Left kidney (tissue), 2 donors: ENCODE data around the gene SATB2. TPM values are rescaled to one million over a fixed set of nuclear protein-coding genes. Genes with fewer than 3 reads are reported as not detected.

Source experiments
- DNase-seq: peaks from one replicate; pipeline ENCODE4 v3.0.0-alpha.2; 2013
- polyA plus RNA-seq: library from polyadenylated mRNA; unstranded; fragments of 120-200 nt; gene quantifications from one replicate; pipeline ENCODE4 v1.2.1, GENCODE V29; 2013; ENCODE audit not compliant: insufficient read length

SATB2 gene
- polyA plus RNA-seq, 1 donor, result 18.7 TPM

DNA sequence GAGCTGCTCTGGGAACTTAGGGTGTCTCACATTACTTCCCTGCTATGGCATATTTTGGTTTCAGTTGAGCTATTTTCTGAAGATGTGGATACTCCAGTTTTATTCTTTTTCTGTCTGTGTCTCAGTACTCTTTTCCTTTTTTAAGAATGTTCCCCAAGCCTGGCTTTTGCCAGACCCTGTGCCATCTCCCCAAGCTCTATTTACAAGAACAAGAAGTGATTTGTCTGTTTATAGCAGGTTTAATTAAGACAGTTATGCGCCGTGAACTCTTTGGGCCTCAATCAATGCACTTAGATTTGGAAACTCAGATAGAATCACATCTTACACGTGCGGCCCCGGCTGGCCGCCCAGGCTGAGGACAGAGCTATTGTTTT, 8.9 kb upstream of the SATB2 start:
- no peak for DNase-seq

DNA sequence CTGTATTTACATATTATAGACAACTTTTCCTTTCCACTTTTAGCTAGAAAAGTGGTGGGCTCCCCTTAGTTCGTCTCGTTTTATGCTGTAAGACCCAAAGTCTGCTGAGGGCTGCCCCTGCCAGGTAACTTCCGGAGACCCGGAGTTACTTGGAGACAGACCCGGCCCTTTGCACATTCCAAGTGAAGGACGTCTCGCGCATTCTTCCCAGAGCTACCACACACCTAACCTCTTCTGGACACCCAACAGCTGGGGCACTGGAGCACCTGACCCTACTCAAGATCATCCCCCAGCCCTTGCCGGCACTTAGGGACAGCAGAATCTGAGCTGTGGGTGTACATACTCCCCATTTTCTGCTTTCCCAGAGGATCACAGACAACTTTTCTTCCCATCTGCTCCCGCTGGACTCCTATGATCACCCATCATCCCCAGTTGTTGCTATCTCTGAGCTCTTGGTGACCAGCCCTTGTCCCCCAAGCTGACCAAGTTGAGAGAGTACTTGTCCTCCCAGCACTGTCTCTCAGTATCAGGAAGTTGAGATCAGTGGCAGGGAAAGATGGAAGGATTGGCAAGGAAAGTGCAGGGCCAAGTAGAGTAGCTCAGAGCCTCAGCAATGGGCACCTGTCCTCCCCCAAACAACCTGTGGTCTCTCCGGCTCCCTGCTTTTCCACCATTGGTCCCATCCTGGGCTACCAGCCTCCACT, 8.4 kb upstream of the SATB2 start:
- no peak for DNase-seq

DNA sequence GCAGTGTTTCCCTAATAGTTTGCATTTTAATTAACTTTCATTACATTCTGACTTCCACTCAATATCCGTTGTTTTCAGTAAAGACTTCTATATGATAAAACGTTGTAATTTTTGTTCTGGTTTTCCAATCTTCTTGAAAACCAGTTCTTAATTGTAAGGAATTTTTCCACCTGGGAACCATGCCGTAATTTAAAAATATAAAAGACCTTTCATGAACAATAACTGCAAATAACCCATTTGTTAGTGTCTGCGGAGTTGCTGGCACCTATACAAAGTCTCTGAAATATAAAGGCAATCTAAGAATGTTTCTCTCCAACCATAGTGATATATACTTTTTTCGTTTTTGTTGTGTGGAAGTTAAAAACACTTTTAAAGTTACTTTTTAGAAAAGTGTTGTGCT, 7.7 kb upstream of the SATB2 start:
- DNase-seq, result no peak

DNA sequence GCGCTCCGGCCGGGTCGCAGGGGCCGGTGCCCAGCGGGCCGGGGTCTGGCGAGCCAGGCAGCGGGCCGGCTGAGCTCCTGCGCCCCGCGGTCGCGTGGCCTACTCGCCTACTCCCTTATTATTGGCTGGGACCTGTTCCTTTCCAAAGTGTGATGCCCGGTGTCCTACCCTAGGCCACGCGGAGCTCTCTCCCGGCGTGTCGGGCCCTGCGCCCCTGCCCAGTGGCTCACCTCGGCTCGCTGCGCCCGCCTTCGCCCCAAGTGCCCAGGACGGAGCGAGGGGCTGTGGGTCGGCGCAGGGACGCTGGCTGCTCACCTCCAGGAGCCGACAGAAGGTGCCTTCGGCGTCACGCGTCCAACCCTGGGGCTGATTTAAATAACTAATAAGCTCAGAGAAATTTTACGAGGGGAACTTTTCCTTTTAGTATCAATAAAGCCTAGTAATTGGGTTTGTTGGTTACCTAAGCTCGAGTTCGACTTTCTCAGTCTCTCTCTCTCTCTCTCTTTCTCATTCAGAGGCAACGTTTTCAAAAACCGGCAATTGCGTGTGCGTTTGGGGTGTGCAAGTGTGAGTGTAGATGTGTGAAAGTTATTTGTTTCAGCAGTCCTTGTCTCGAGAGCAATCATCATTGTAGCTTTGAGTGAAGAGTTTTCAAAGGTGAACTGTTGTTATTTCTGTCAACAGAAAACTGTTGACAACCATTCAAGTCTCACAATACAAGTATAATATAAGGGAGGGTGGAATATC, 7.0 kb upstream of the SATB2 start:
- DNase-seq, result no peak

DNA sequence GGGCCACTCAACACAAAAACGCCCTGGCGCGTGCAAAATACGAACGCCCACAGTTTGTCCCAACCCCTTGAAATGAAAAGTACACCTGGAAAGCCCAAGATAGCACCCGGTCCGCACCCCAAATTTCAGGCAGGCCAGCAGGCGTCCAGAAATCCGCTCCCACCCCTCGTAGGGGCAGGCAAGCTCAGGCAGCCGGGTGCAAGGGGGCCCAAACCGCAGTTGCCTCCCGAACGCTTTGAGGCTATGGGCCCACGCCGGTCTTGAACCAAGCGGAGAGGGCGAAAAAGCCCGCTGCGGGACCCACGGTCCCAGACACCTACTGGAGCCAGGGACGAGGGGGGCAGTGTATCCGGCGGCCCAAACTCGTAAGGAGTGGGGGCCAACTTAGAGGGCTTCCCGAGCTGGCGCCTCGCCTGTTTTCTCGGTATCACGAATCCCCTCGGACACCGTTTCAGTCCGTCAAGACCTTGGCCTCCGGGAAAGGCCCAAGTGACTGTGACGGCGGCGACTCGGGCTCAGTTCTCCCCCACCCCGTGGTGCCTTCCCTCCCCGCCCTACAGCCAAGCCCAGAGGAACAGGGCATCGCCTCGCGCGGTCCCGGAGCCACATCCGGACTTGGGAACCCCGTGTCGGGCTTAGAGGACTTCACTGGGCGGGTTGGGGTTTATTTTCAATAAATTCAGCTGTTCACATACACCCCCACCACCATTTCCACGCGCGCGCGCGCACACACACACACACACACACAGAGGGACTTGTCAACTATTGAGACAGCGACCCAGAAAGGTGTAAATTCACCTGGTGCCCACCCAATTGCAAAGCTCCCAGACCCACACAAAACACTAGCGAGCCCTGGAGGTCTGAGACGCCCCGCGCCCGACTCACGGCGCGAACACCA, 6.2 kb upstream of the SATB2 start:
- DNase-seq, result no peak

DNA sequence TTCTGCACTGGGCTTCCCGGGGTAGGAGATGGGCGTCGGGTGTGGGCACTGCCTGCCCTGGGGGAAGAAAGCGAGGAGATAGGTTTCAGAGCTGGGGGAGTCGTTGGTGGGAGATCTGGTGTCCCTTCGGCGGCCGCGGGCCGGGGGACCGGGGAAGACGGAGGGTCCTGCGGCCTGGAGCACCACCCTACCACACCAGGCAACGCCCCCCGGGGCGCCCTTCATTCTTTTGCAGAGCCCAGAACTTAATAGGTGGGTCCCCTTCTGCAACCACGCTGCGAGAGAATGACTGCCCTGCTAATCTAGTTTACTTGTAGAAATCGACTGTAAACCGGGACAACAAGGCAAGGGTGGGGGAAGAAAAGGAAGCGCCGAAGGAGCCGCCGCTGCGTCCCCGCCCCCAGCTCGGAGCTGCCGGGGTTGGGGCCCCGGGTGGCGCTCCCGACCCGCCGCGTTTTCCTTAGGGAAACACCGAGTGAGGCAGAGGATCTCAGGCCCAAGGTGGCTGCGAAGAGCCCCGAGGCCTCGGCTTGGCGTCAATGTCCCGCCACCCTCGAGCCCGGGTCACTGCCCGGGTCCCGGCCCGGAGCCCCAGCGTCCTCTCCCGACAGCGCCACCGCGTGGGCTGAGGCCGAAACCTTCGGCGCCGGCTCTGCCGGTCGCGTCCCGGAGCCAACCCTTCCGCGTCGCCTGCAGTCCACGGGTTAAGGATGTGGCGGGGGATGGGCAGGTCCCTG, 5.4 kb upstream of the SATB2 start:
- DNase-seq, result no peak

DNA sequence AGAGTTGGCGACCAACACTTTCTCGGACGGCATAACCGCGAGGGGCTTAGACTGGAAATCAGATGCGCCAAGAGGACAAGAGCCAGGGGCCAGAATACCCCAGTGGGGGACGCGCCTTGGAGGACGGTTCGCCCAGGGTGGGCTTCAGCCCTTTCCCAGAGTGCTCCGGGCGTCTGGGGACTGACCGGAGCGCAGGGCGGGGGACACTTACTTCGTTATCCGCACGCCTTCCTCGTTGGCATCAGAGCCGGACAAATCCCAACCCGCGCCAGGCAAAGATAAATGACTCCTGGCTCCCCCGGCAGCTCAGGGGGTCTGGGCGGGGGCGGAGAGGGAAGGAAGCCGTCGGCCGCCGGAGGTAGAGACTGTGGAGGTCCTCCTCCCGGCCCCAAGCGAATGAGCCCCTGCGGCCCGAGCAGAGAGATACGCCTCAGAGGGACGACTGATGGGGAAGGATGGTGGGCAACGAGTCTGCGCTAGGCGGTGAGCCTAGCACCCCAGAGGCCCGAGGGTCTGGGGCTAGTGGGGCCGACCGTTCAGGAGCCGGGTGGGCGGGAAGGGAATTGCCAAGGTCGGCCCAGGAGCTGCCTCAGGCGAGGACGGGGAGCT, 4.7 kb upstream of the SATB2 start:
- no peak for DNase-seq

DNA sequence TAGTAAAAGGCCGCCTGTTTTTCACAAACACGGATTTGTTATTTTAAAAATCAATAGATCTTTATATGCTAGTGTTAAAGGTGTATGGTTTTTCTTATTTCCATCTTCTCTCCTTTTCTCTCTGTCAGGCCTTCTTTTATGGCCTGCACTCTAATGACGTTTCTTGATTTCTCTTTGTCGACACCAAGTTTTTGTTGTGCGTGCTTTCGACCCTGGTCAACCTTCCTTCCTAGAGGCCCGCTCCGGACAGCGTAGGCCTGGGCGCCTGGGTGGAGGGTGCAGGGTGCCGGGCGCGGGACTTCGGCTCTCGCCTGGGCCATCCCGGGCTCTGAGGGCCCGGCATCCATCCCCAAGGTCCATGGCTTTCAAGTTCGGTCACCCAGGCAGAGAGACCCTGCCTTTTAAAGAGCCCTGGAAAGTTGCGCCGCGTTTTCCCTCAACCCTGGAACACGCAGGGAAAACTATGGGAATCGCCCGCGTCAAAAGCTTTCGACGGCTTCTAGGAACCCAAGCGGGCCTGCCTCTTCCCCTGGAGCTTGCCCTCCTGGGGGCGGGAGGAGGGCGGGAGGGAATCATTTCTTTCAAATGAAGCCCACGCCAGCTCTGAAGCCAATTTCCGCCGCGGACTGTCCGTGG, 4.1 kb upstream of the SATB2 start:
- no peak for DNase-seq

DNA sequence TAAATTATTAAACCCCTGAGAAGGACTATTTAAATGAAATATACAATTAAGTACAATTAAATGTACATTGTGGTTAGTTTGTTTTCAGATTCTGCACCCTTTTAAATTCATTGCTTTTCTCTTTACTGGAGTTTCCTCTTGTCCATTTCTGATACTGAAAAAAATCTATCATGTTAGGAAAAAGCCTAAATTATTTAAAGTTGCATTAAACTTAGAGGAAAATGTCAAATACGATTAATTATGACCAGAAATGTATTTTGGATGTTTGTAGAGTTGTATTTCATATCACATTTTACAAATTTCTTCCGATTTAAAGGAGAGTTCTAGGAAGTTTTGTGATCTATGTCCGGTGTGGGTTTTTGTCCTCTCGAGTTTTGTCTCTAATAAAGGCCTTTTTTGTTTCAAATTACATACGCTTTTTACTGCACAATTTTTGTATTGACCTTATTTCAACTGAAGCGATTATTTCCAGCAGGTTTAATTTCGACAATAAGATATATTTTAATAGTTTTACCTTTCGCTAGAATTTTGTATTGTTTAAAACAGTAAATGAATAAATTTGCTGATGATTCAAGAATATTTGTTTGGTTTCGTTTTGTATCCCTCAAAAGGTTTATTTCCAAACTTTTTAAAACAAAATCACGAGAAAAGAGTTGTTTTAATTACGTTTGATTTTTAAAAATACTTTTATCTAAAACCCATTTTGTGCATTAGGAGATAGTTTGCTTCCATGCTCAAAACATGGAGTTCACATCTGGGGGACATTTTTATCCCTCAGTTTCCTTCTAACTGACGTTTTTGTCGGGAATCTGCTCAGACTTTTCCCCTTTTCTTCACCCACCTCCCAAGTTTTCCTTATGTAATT, 3.3 kb upstream of the SATB2 start:
- DNase-seq, result no peak

DNA sequence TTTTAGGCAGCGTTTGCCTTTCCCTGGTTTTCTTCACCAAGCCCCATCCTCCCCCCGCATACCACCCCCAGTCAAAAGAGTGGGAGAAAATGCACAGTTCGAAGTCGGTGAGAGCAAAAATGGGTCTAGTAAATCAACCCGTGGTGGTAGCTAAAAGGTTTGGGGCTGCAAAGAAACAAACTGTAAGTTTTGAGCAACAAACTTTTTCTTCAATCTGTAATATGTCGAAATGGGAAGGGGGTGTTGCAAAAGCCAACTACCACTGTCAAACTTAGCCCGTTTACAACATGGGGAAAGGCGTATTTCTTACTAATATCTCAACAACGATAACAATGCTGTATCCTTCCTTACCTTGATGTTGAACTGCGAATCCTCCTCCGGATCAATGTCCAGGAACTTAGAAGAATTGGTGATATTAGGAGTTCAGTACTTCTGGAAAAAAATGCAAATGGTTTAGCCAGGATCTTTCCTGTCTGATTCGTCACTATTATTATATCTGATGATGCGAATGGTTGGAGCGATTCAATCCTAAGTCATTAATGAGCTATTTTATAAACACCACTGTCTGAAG, 2.4 kb upstream of the SATB2 start:
- no peak for DNase-seq

DNA sequence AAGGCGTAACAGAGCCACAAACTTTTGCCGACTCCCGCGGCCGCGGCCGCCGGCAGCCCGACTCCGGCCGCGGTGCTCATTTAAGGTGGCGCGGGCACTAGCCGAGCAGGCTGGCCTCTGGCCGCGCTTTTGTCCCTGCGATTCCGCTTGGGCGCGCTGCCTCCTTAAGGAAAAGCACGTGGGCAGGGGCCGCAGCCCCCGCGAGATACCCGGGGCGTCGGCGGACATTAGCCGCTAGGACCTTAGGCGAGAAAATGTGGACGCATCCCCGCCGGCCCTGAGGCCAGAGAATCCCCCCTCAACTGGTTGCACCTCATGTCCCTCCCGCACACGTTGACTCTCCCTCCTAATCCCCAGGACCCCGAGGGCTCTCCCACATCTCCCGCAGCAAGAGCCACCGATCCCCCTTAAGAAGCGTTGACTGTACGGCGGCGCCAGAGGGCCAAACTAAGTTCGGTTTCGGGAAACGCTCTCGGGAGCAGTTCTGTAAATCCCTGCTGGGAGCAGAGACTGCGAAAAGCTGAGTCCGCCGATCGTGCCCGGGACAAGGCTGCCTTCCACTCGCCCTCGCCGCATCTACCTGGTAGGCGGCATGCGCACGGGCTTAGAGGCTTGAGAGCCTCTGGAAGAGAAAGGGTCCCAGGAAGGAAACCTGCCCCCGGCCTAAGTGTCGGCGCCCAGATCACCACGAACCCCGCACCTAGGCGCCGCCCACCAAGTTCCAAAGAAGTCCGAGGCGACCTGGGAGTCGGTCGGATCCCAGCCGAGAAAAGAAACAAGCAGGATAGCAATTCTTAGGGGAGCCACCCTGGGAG, 1.8 kb upstream of the SATB2 start:
- DNase-seq, result peak; percentile 96

DNA sequence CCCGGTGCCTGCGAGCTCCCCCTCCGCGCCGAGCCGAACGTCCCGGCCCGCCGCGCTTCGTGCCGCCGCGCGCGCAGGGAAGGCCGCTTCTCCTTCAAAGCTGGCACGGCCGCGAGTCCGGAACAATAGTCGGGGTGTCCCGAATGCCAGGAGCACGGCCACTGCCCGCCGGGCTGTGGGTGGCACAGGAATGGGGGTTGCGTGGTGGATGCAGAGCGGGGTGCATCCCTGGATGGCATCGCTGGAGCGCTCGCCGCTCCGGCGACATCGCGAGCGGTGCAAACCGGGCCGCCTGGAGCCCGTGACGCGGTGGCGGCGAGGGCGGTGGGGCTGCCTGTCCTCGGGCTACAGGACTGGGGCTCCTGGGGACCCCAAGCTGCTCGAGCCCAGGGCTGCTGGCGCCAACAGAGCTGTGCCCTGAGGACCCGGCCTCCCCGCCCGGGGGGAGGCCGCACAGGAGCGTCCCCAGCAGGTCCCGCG, 1.1 kb upstream of the SATB2 start:
- no peak for DNase-seq

DNA sequence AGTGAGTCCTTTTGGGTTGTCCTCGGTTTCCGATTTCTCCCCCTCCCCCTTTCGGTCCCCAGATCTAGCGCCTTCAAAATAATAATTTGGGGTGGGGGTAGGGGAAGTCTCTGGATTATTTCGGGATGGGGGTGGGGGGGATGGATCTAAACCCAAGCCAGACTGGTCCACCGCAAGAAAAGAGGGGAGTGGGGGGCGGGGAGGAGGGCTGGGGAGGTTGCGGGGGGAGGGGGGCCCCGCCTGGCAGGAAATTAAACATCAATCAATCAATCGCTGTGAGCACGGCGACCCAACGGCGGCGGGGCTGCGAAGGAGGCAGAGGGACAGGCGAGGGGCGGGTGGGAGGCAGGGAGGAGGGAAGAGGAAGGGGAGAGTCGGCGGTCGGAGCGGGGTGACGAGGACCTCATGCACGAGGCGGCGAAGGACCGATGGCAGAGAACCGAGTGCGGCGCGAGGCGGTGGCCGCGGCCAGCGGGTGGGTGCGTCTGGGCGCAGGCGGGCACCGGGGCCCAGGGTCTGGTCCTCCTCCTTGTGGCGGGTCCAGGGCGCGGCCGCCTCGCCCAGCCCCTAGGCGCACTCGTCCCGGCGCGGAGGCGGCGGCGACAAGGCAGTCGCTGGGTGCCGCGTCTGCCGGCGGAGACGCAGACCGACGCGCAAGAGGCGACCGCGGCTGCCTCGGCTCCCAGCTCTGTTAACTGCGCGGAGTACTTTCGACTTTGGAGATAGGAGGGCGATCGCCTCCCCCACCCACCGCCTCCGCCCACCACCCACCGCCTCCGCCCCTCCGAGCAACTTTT, 468 bp upstream of the SATB2 start:
- DNase-seq, result no peak

DNA sequence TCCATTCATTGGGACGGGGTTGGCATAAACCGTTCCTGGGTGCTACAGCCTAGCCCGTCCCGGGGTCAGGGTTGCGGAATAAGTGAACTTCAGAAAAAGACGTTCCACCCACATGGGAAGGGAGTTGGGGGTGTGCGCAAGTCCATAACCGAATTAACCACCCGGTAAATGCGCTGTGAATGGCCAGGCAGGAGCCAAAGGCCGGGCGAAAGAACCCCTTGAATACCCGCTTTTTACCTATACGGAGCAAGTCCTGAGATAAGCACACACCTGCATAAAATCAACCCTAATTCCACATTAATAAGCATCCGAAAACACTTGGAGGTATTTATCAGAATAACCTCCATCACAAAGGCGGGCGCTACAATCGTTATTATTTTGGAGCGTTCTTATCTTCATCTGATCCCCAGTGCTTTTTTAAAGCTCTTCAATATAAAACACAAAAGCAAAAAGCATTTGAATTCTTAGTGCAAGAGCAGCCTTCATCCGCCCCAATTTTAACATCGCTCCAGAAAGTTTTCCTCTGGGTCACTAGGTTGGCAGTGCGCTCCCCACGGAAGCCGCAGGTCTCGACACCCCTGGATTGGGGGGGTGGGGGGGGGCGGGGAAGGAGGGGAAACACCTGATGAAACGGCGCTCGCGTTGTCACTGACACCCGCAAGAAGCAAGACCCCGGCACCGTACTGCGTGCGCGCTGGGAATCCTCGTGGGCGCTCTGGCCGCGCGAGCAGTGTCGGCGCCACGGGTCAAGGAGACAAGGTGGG, 1.2 kb downstream of the SATB2 start:
- DNase-seq, result no peak

DNA sequence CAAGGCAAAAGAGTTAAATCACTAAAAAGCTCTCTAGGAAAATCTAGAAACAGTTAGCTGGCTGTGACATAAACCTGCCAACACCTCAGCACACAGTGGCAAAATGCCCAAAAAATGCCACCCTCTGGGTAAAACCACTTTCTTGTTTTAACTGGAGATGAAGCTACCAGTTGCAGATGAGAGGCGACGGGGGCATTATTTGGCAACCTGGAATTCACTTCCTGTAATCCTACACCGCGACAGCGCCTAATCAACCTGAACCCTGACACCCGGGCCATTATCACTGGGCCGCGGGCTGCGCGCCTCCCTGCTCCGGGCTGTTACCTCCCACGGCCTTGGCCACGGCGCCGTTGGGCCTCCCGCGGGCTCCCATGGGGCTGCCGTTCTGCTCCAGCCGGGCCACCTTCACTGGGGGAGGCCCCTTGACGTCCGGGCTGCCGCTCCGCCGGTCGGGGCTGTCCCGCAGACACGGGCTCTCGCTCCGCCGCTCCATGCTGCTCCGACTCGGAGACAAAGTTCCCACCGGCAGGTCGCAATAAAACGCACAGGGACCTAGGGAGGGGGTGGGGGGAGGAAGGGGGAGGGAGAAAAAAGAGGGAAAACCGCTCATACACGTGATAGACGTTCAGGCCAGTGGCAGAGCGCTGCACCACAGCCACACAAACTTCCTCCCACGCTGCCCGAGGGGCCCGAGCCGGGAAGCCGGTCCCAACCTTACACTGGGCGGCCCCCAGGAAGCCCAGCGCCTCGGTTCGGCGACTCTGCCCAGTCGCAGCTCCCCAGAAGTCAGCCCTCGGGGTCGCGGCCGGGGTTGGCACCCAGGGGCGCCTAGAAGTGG, 2.0 kb downstream of the SATB2 start:
- no peak for DNase-seq

DNA sequence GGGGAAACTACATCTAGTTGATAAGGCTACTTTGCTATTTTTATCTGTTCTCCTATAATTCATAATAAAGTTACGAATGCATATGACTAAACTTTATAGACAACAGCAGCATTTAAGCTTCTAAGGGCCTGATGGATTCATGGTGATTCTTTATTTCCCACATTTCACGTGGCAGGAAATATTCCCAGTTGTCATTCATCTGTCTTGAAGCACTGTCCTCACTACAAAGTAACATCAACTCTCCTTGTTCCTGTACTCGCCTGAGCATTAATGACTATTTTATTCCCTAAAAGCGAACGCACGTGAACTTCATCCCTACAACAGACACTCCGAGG, 2.6 kb downstream of the SATB2 start:
- no peak for DNase-seq
